Smooth muscle cell (in vitro differentiated cells): ENCODE measurements around the gene GPN1. TPM values are rescaled to one million over a fixed set of nuclear protein-coding genes. Genes with fewer than 3 reads are reported as not detected.
"Not testable (repeated sequence)": the region's sequence is repeated elsewhere in the genome, so short reads cannot be mapped to it uniquely, and the experiment has no call there.

Experiments used
- DNase-seq: peaks from one replicate; lab custom pipeline; 2025; ENCODE audit not compliant: unreplicated experiment; lab: John Stamatoyannopoulos, UW
- H2AFZ ChIP-seq: fragments of 200-600 bp; sonication (generic); 2 replicates; pipeline ENCODE4 v1.6.0; 2016; ENCODE audit warnings: antibody characterized with exemption, low read depth, mild to moderate bottlenecking
- H3F3A ChIP-seq: fragments of 200-600 bp; sonication (generic); 2 replicates; pipeline ENCODE4 v1.6.0; 2017; ENCODE audit warnings: antibody characterized with exemption, low read depth
- H3K27ac ChIP-seq: fragments of 200-600 bp; sonication (generic); 2 replicates; pipeline ENCODE4 v1.5.1; 2016; ENCODE audit warnings: low read depth, mild to moderate bottlenecking
- H3K27me3 ChIP-seq: fragments of 200-600 bp; sonication (generic); 2 replicates; pipeline ENCODE4 v1.6.1; 2016; ENCODE audit warnings: low read depth, mild to moderate bottlenecking
- H3K36me3 ChIP-seq: fragments of 200-600 bp; sonication (generic); 2 replicates; pipeline ENCODE4 v1.5.1; 2016; ENCODE audit warnings: low read depth
- H3K4me1 ChIP-seq: fragments of 200-600 bp; sonication (generic); 2 replicates; pipeline ENCODE4 v1.5.1; 2016; ENCODE audit warnings: low read depth
- H3K4me2 ChIP-seq: fragments of 200-600 bp; sonication (generic); 2 replicates; pipeline ENCODE4 v1.6.0; 2016; ENCODE audit warnings: mild to moderate bottlenecking
- H3K4me3 ChIP-seq: fragments of 200-600 bp; sonication (generic); 2 replicates; pipeline ENCODE4 v1.5.1; 2016; ENCODE audit warnings: mild to moderate bottlenecking
- H3K79me2 ChIP-seq: fragments of 200-600 bp; sonication (generic); 2 replicates; pipeline ENCODE4 v1.6.0; 2016; ENCODE audit warnings: low read depth, mild to moderate bottlenecking
- H3K9ac ChIP-seq: fragments of 200-600 bp; sonication (generic); 2 replicates; pipeline ENCODE4 v1.6.0; 2016; ENCODE audit warnings: low read depth
- H3K9me3 ChIP-seq: fragments of 200-600 bp; sonication (generic); replicated peaks from 2 replicates; pipeline ENCODE4 v1.5.1; 2016; ENCODE audit warnings: low read depth
- H4K20me1 ChIP-seq: fragments of 200-600 bp; sonication (generic); 2 replicates; pipeline ENCODE4 v1.6.0; 2016; ENCODE audit warnings: low read depth
- WGBS: methylation state at CpG from one replicate; pipeline ENCODE4 v1.1.7; 2016; ENCODE audit warnings: low lambda C conversion rate; 5-methylcytosine and 5-hydroxymethylcytosine counted together
- polyA plus RNA-seq: library from polyadenylated mRNA; unstranded; fragments of >200 nt; fragmentation: Nextera tagmentation; extraction: Ambion mirVana; gene quantifications from 2 replicates; pipeline ENCODE4 v1.2.1, GENCODE V29; 2016
- total RNA-seq: library from RNA; depleted of rRNA; stranded (reverse); fragments of >200 nt; gene quantifications from 2 replicates; pipeline ENCODE4 v1.2.3, GENCODE V29; 2014
- TF ChIP-seq, protein P1 (sequence below): fragments of 200-600 bp; sonication (generic); IDR thresholded peaks from 2 replicates; pipeline ENCODE4 v1.5.1; 2017; ENCODE audit warnings: borderline replicate concordance, mild to moderate bottlenecking, antibody characterized with exemption; ENCODE audit not compliant: insufficient read depth, poor library complexity, severe bottlenecking

GPN1 gene
- total and polyA plus RNA-seq, 2 experiments from 2014 or later = 39.0 to 54.0 TPM

DNA sequence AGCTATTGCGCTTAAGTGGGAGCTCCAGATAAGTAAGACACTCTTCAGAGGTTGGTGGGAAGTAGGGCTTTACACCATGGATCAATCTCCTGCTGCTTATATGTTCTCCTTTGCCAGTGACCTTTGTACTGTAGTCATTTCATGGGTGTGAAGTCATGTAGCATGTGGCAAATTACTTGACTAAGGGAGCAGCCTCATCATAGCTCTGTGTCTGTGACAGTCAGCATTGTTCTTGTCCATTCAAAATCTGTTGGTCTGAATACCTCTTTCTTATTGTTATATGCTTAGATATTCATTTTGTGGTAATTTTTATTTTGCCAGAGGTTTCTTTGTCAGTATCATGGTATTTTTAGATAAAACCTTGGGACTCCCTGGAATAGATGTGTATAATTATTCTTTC lies 53.0 kb downstream of the GPN1 start:
- Histone ChIP-seq H4K20me1 (no peaks in the 10 kb centered on the region), H3K9ac (peak overlapping the region; percentile 74), H3K4me1 (peaks cover 4% of the 10 kb centered on the region), H3K4me3 (no peak overlapping the region), H3K9me3 (no peaks in the 10 kb centered on the region), H3K27ac (peak overlapping the region; percentile 93), H3K4me2 (peak overlapping the region; percentile 74), H3F3A (peaks cover 16% of the 10 kb centered on the region), H2AFZ (no peak overlapping the region), H3K36me3 (peaks cover 18% of the 10 kb centered on the region), H3K79me2 (no peaks in the 10 kb centered on the region), H3K27me3 (no peaks in the 10 kb centered on the region)
- WGBS = 74% methylated on average over 1 of the region's 1 CpG
- no peak for DNase-seq
- TF ChIP-seq, protein P1, sequence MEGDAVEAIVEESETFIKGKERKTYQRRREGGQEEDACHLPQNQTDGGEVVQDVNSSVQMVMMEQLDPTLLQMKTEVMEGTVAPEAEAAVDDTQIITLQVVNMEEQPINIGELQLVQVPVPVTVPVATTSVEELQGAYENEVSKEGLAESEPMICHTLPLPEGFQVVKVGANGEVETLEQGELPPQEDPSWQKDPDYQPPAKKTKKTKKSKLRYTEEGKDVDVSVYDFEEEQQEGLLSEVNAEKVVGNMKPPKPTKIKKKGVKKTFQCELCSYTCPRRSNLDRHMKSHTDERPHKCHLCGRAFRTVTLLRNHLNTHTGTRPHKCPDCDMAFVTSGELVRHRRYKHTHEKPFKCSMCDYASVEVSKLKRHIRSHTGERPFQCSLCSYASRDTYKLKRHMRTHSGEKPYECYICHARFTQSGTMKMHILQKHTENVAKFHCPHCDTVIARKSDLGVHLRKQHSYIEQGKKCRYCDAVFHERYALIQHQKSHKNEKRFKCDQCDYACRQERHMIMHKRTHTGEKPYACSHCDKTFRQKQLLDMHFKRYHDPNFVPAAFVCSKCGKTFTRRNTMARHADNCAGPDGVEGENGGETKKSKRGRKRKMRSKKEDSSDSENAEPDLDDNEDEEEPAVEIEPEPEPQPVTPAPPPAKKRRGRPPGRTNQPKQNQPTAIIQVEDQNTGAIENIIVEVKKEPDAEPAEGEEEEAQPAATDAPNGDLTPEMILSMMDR = no peak

DNA sequence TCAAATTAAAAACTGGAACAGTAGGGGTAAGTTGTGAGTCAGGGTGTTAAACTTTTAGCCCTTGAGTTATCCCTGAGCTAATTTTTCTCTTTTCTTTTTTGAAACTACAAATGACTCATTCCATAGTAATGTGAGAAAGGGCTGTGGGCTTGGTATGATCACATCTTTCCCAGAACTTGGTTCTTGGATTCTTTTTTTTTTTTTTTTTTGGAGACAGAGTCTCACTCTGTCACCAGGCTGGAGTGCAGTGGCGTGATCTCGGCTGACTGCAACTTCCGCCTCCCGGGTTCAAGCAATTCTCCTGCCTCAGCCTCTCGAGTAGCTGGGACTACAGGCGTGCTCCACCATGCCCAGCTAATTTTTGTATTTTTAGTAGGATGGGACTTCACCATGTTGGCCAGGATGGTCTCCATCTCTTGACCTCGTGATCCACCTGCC lies 53.5 kb downstream of the GPN1 start:
- Histone ChIP-seq H3K27ac (peak overlapping the region; percentile 93), H3K4me2 (peak overlapping the region; percentile 74), H3K9ac (peak overlapping the region; percentile 74), H3F3A (peaks cover 16% of the 10 kb centered on the region), H3K36me3 (peaks cover 17% of the 10 kb centered on the region)
- not testable (repeated sequence) for H3K79me2 ChIP-seq, DNase-seq, H4K20me1 ChIP-seq, H3K4me3 ChIP-seq, H3K9me3 ChIP-seq, H2AFZ ChIP-seq, H3K27me3 ChIP-seq, H3K4me1 ChIP-seq
- WGBS = 47% methylated on average over 7 of the region's 7 CpGs

DNA sequence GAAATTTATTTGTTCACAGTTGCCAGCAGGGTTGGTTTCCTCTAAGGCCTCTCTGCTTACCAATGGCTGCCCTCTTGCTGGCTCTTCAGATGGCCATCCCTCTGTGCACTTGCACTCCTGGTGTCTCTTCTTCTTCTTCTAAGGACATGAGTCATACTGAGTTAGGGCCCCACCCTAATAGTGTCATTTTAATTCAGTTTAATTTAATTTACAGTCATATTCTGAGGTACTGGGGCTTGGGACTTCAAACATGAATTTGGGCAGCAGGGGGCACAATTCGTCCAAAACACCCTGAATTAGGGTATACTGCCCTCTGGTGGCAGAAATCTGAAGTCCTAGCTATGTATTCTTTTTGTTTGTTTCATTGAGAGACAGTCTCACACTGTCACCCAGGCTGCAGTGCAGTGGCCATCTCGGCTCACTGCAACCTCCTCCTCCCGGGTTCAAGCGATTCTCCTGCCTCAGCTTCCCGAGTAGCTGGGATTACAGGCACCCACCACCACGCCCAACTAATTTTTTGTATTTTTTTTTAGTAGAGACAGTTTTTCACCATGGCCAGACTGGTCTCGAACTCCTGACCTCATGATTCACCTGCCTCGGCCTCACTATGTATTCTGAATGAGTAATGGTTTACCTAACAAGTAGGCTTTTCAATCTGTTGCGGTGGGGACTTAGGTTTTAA lies 54.7 kb downstream of the GPN1 start:
- Histone ChIP-seq H3K36me3 (peaks cover 10% of the 10 kb centered on the region), H3K27ac (peak overlapping the region; percentile 93), H3K9ac (no peak overlapping the region), H2AFZ (no peak overlapping the region), H3K4me2 (no peak overlapping the region), H3K4me3 (no peak overlapping the region), H3K4me1 (peaks cover 4% of the 10 kb centered on the region), H3K9me3 (no peaks in the 10 kb centered on the region), H3K27me3 (no peaks in the 10 kb centered on the region), H4K20me1 (no peaks in the 10 kb centered on the region), H3F3A (peaks cover 14% of the 10 kb centered on the region), H3K79me2 (no peaks in the 10 kb centered on the region)
- DNase-seq = peak; percentile 11
- TF ChIP-seq, protein P1 = peak; percentile 99
- WGBS = 47% methylated on average over 9 of the region's 9 CpGs

DNA sequence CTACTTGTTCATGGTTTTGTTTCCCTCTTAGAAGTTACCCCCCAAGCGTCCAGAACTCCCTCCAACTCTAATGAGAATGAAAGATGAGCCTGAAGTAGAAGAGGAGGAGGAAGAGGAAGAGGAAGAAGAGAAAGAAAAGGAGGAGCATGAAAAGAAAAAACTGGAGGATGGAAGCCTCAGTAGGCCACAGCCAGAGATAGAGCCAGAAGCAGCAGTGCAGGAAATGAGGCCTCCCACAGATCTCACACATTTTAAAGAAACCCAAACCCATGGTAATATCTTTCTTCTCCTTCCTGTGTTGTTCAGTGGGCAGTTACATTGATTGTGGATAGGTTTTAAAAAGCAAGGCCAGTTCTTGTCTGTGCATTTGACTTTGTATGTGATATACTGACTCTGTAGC lies 56.2 kb downstream of the GPN1 start:
- 94% methylated on average over 1 of the region's 1 CpG for WGBS
- not testable (repeated sequence) for DNase-seq, H4K20me1 ChIP-seq, H3K4me3 ChIP-seq, H3K27me3 ChIP-seq, H3K4me2 ChIP-seq, H2AFZ ChIP-seq, H3K9ac ChIP-seq, H3K9me3 ChIP-seq, H3K4me1 ChIP-seq, H3K79me2 ChIP-seq, H3K27ac ChIP-seq
- peaks cover 14% of the 10 kb centered on the region for H3F3A ChIP-seq
- H3K36me3 ChIP-seq = peaks cover 10% of the 10 kb centered on the region
